Esophagus muscularis mucosa (tissue), 3 donors: Measurements from ENCODE around the gene DUSP22.

ENCODE experiments used
- POLR2AphosphoS5 ChIP-seq, 2 donors: sonication (generic); formaldehyde crosslinking; IDR thresholded peaks; one replicate each; pipeline ENCODE4 v1.6.1; 2017; ENCODE audit warnings: antibody characterized with exemption in 2 of 2
- TF ChIP-seq, protein P1 (sequence below), 3 experiments: fragments of 200-600 bp in 2 of 3; fragments of 450-650 bp in 1 of 3; sonication (generic) in 2 of 3; IDR thresholded peaks; one replicate each; pipeline ENCODE4 v1.5.1; 2017 to 2019; ENCODE audit warnings: antibody characterized with exemption in 3 of 3, mild to moderate bottlenecking in 2 of 3, moderate library complexity in 1 of 3

DNA sequence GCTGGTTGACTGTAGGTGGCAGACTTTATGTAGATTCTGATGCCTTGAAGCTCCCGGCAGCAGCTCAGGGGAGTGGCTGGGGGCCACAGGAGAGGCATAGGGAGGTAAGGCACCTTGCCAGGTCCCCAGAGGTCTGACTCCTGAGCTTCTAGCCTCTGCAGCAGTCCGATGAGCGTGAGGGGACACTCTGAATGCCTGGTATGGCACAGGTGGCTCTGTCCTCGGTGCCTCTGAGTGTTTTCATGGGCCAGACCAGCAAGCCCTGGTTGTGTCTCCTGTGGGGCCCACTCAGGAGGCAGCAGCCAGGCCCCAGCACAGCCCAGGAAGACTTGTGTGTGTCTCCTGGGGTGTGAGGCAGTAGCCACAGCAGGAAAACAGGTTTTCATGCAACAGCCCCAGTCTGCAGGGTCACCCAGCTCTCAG, 59.6 kb downstream of the DUSP22 start:
- TF ChIP-seq, protein P1, sequence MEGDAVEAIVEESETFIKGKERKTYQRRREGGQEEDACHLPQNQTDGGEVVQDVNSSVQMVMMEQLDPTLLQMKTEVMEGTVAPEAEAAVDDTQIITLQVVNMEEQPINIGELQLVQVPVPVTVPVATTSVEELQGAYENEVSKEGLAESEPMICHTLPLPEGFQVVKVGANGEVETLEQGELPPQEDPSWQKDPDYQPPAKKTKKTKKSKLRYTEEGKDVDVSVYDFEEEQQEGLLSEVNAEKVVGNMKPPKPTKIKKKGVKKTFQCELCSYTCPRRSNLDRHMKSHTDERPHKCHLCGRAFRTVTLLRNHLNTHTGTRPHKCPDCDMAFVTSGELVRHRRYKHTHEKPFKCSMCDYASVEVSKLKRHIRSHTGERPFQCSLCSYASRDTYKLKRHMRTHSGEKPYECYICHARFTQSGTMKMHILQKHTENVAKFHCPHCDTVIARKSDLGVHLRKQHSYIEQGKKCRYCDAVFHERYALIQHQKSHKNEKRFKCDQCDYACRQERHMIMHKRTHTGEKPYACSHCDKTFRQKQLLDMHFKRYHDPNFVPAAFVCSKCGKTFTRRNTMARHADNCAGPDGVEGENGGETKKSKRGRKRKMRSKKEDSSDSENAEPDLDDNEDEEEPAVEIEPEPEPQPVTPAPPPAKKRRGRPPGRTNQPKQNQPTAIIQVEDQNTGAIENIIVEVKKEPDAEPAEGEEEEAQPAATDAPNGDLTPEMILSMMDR (IDR thresholded peaks at IDR 0.05): no peak
- TF ChIP-seq POLR2AphosphoS5 (IDR thresholded peaks at IDR 0.05): no peak
